Glutamatergic neuron (in vitro differentiated cells): Measurements from ENCODE around the gene DYNC1H1. TPM values are rescaled to one million over a fixed set of nuclear protein-coding genes. Genes with fewer than 3 reads are reported as not detected.
"Not testable (repeated sequence)": the region's sequence is repeated elsewhere in the genome, so short reads cannot be mapped to it uniquely, and the experiment has no call there.

Experiments used
- DNase-seq: peaks from one replicate; pipeline ENCODE4 v3.0.0; 2022
- H3K27ac Mint-ChIP-seq: one replicate; pipeline ENCODE4 v1.8.0; 2020; ENCODE audit warnings: mild to moderate bottlenecking, mixed read lengths, inconsistent platforms; ENCODE audit not compliant: unreplicated experiment
- H3K27me3 Mint-ChIP-seq: one replicate; pipeline ENCODE4 v1.8.0; 2020; ENCODE audit warnings: mild to moderate bottlenecking, moderate library complexity, mixed read lengths, inconsistent platforms; ENCODE audit not compliant: unreplicated experiment
- H3K36me3 Mint-ChIP-seq: one replicate; pipeline ENCODE4 v1.8.0; 2020; ENCODE audit warnings: mild to moderate bottlenecking, mixed read lengths, inconsistent platforms; ENCODE audit not compliant: unreplicated experiment
- H3K4me1 Mint-ChIP-seq: one replicate; pipeline ENCODE4 v1.8.0; 2020; ENCODE audit warnings: mild to moderate bottlenecking, low read depth, mixed read lengths, inconsistent platforms; ENCODE audit not compliant: unreplicated experiment
- H3K4me3 Mint-ChIP-seq: one replicate; pipeline ENCODE4 v1.8.0; 2020; ENCODE audit warnings: mild to moderate bottlenecking, mixed read lengths, inconsistent platforms; ENCODE audit not compliant: unreplicated experiment
- H3K9me3 Mint-ChIP-seq: one replicate; pipeline ENCODE4 v1.8.0; 2020; ENCODE audit warnings: mild to moderate bottlenecking, moderate library complexity, mixed read lengths, inconsistent platforms; ENCODE audit not compliant: unreplicated experiment
- CTCF ChIP-seq: fragments of 200-600 bp; sonication (generic); IDR thresholded peaks from one replicate; pipeline ENCODE4 v1.5.0; 2021; ENCODE audit not compliant: partially characterized antibody, unreplicated experiment
- total RNA-seq: library from RNA; stranded (reverse); fragmentation: NEBNext Ultra II Directional; extraction: Animal tissue kit (Norgen Biotek cat#: 25700); gene quantifications from one replicate; pipeline ENCODE4 v1.2.1, GENCODE V29; 2021; ENCODE audit not compliant: unreplicated experiment

The DYNC1H1 gene
- total RNA-seq, 1 donor from 2014 or later, result 2,051 TPM

- Mint-ChIP-seq H3K4me1 (peaks cover 7% of the 10 kb centered on the region), H3K36me3 (no peaks in the 10 kb centered on the region), H3K27ac (no peak overlapping the region), H3K4me3 (no peak overlapping the region), H3K9me3 (peaks cover 7% of the 10 kb centered on the region), H3K27me3 (peaks cover 2% of the 10 kb centered on the region)
- no peak for TF ChIP-seq CTCF
- DNase-seq, result no peak
These were observed 16.3 kb downstream of the DYNC1H1 start for GRCh38 chr14:101980700-101981099.

GRCh38 chr14:101982621-101983020 lies 18.2 kb downstream of the DYNC1H1 start:
- no peak overlapping the region for H3K4me3 Mint-ChIP-seq
- peaks cover 10% of the 10 kb centered on the region for H3K9me3 Mint-ChIP-seq
- DNase-seq, result no peak
- H3K36me3 Mint-ChIP-seq, result no peaks in the 10 kb centered on the region
- peaks cover 2% of the 10 kb centered on the region for H3K27me3 Mint-ChIP-seq
- no peak overlapping the region for H3K27ac Mint-ChIP-seq
- TF ChIP-seq CTCF, result no peak
- H3K4me1 Mint-ChIP-seq, result peaks cover 7% of the 10 kb centered on the region

- H3K27ac Mint-ChIP-seq, DNase-seq, H3K4me3 Mint-ChIP-seq, H3K27me3 Mint-ChIP-seq, H3K36me3 Mint-ChIP-seq, H3K9me3 Mint-ChIP-seq, H3K4me1 Mint-ChIP-seq: not testable (repeated sequence)
These were observed 20.5 kb downstream of the DYNC1H1 start for GRCh38 chr14:101984831-101985230.

- H3K4me3 Mint-ChIP-seq, result no peak overlapping the region
- no peak for TF ChIP-seq CTCF
- no peaks in the 10 kb centered on the region for H3K4me1 Mint-ChIP-seq
- peaks cover 2% of the 10 kb centered on the region for H3K27me3 Mint-ChIP-seq
- H3K36me3 Mint-ChIP-seq, result no peaks in the 10 kb centered on the region
- H3K9me3 Mint-ChIP-seq, result peaks cover 9% of the 10 kb centered on the region
- H3K27ac Mint-ChIP-seq, result no peak overlapping the region
- no peak for DNase-seq
These were observed 21.6 kb downstream of the DYNC1H1 start for GRCh38 chr14:101985957-101986356.

GRCh38 chr14:101986953-101987352 lies 22.6 kb downstream of the DYNC1H1 start:
- Mint-ChIP-seq H3K27ac (no peak overlapping the region), H3K4me1 (no peaks in the 10 kb centered on the region), H3K4me3 (no peak overlapping the region), H3K9me3 (peaks cover 9% of the 10 kb centered on the region), H3K36me3 (no peaks in the 10 kb centered on the region), H3K27me3 (peaks cover 2% of the 10 kb centered on the region)
- no peak for TF ChIP-seq CTCF
- no peak for DNase-seq

- TF ChIP-seq CTCF, result no peak
- H3K36me3 Mint-ChIP-seq, result peaks cover 9% of the 10 kb centered on the region
- H3K4me1 Mint-ChIP-seq, result peaks cover 2% of the 10 kb centered on the region
- peaks cover 2% of the 10 kb centered on the region for H3K27me3 Mint-ChIP-seq
- peaks cover 8% of the 10 kb centered on the region for H3K9me3 Mint-ChIP-seq
- H3K27ac Mint-ChIP-seq, result no peak overlapping the region
- no peak overlapping the region for H3K4me3 Mint-ChIP-seq
- DNase-seq, result no peak
These were observed 24.0 kb downstream of the DYNC1H1 start for GRCh38 chr14:101988377-101988776.
